HEK293 (cell line): ENCODE data around the gene RFX2.
A peak's percentile ranks its signal among the peaks of the same experiment; 100 is the strongest.

Source experiments
- CTCF ChIA-PET: fragments of 350-600 bp; formaldehyde crosslinking; extraction: SDS; loops from one replicate; lab custom pipeline; 2021; ENCODE audit warnings: antibody characterized with exemption; lab: Yijun Ruan, JAX
- POLR2A ChIA-PET: fragments of 300-600 bp; formaldehyde crosslinking; extraction: SDS; loops from one replicate; lab custom pipeline; 2020; ENCODE audit warnings: antibody characterized with exemption, inconsistent platforms; lab: Yijun Ruan, JAX
- H3K27ac ChIP-seq: fragments of 200-500 bp; sonication (Bioruptor generic); 2 replicates; pipeline ENCODE4 v1.5.1; 2014; ENCODE audit warnings: low read depth, low read length, control low read depth, inconsistent platforms; ENCODE audit errors: extremely low read depth
- H3K36me3 ChIP-seq, 2 experiments: fragments of 200-500 bp in 1 of 2; sonication (Bioruptor generic) in 1 of 2; 1 replicate in 1 of 2; 2 replicates in 1 of 2; pipeline ENCODE4 v1.5.1; 2014 to 2017; ENCODE audit warnings: inconsistent platforms in 2 of 2, low read length in 2 of 2; ENCODE audit not compliant: control insufficient read depth in 2 of 2, insufficient read depth in 1 of 2
- H3K4me1 ChIP-seq: fragments of 200-500 bp; sonication (Bioruptor generic); 2 replicates; pipeline ENCODE4 v1.5.1; 2014; ENCODE audit warnings: mild to moderate bottlenecking, low read length, inconsistent platforms; ENCODE audit not compliant: control insufficient read depth, insufficient read depth
- H3K4me3 ChIP-seq: 2 replicates; pipeline ENCODE4 v1.5.1; 2011; ENCODE audit warnings: low read depth, mild to moderate bottlenecking, control low read depth, low read length, moderate library complexity
- H3K9me3 ChIP-seq: fragments of 200-500 bp; sonication (Bioruptor generic); 2 replicates; pipeline ENCODE4 v1.5.1; 2014; ENCODE audit warnings: low read depth, low read length, inconsistent platforms; ENCODE audit not compliant: control insufficient read depth, insufficient read depth
- EGR2 ChIP-seq: fragments of 450-650 bp; formaldehyde crosslinking; IDR thresholded peaks from 2 replicates; pipeline ENCODE4 v1.5.1; 2016; ENCODE audit warnings: low read depth, missing biosample characterization, missing genetic modification characterization
- FEZF1 ChIP-seq: fragments of 450-650 bp; formaldehyde crosslinking; IDR thresholded peaks from 2 replicates; pipeline ENCODE4 v1.5.1; 2016; ENCODE audit warnings: missing biosample characterization, missing genetic modification characterization
- GLI4 ChIP-seq: fragments of 450-650 bp; formaldehyde crosslinking; IDR thresholded peaks from 2 replicates; pipeline ENCODE4 v1.5.1; 2016; ENCODE audit warnings: missing biosample characterization, missing genetic modification characterization
- GLIS1 ChIP-seq: fragments of 450-650 bp; formaldehyde crosslinking; IDR thresholded peaks from 2 replicates; pipeline ENCODE4 v1.5.1; 2016; ENCODE audit warnings: missing biosample characterization, missing genetic modification characterization
- KLF10 ChIP-seq: fragments of 450-650 bp; IDR thresholded peaks from 2 replicates; pipeline ENCODE4 v1.5.1; 2018; ENCODE audit warnings: missing biosample characterization, mild to moderate bottlenecking, missing genetic modification characterization
- REPIN1 ChIP-seq: fragments of 450-650 bp; formaldehyde crosslinking; IDR thresholded peaks from 2 replicates; pipeline ENCODE4 v1.5.1; 2017; ENCODE audit warnings: missing biosample characterization, missing genetic modification characterization, low read depth
- TCF7L2 ChIP-seq: IDR thresholded peaks from 2 replicates; pipeline ENCODE4 v1.6.1; 2011; ENCODE audit warnings: low read depth, mild to moderate bottlenecking, inconsistent platforms, low read length, moderate library complexity, borderline replicate concordance
- TRIM28 ChIP-seq: IDR thresholded peaks from 2 replicates; pipeline ENCODE4 v1.6.1; 2011; ENCODE audit warnings: low read length, control low read depth, borderline replicate concordance
- ZBTB1 ChIP-seq: fragments of 450-650 bp; formaldehyde crosslinking; IDR thresholded peaks from 2 replicates; pipeline ENCODE4 v1.5.1; 2016; ENCODE audit warnings: missing biosample characterization, missing genetic modification characterization
- ZBTB17 ChIP-seq: fragments of 450-650 bp; formaldehyde crosslinking; IDR thresholded peaks from 2 replicates; pipeline ENCODE4 v1.5.1; 2016; ENCODE audit warnings: missing biosample characterization, missing genetic modification characterization
- ZBTB20 ChIP-seq: fragments of 450-650 bp; formaldehyde crosslinking; IDR thresholded peaks from 2 replicates; pipeline ENCODE4 v1.5.1; 2016; ENCODE audit warnings: missing biosample characterization, missing genetic modification characterization
- ZBTB48 ChIP-seq: fragments of 450-650 bp; formaldehyde crosslinking; IDR thresholded peaks from 2 replicates; pipeline ENCODE4 v1.5.1; 2016; ENCODE audit warnings: missing biosample characterization, missing genetic modification characterization
- ZFP37 ChIP-seq: fragments of 450-650 bp; formaldehyde crosslinking; IDR thresholded peaks from 2 replicates; pipeline ENCODE4 v1.5.1; 2016; ENCODE audit warnings: missing biosample characterization, missing genetic modification characterization
- ZNF16 ChIP-seq: fragments of 450-650 bp; formaldehyde crosslinking; IDR thresholded peaks from 2 replicates; pipeline ENCODE4 v1.5.1; 2016; ENCODE audit warnings: low read depth, missing biosample characterization, missing genetic modification characterization
- ZNF24 ChIP-seq: fragments of 450-650 bp; formaldehyde crosslinking; IDR thresholded peaks from 2 replicates; pipeline ENCODE4 v1.5.1; 2016; ENCODE audit warnings: missing biosample characterization, missing genetic modification characterization
- ZNF341 ChIP-seq: fragments of 450-650 bp; formaldehyde crosslinking; IDR thresholded peaks from 2 replicates; pipeline ENCODE4; 2016; ENCODE audit warnings: low read depth, missing biosample characterization, missing genetic modification characterization
- ZNF561 ChIP-seq: fragments of 450-650 bp; IDR thresholded peaks from 2 replicates; pipeline ENCODE4 v1.5.1; 2018; ENCODE audit warnings: missing biosample characterization, missing genetic modification characterization, borderline replicate concordance
- ZNF600 ChIP-seq: fragments of 450-650 bp; formaldehyde crosslinking; IDR thresholded peaks from 2 replicates; pipeline ENCODE4 v1.5.1; 2016; ENCODE audit warnings: missing biosample characterization, missing genetic modification characterization
- ZNF621 ChIP-seq: fragments of 450-650 bp; formaldehyde crosslinking; IDR thresholded peaks from 2 replicates; pipeline ENCODE4 v1.5.1; 2017; ENCODE audit warnings: missing biosample characterization, missing genetic modification characterization
- ZNF776 ChIP-seq: fragments of 450-650 bp; formaldehyde crosslinking; IDR thresholded peaks from 2 replicates; pipeline ENCODE4 v1.5.0; 2017; ENCODE audit warnings: missing biosample characterization, missing genetic modification characterization, borderline replicate concordance
- ZNF843 ChIP-seq: fragments of 450-650 bp; formaldehyde crosslinking; IDR thresholded peaks from 2 replicates; pipeline ENCODE4 v1.5.1; 2016; ENCODE audit warnings: missing biosample characterization, missing genetic modification characterization
- ZXDB ChIP-seq: fragments of 450-650 bp; formaldehyde crosslinking; IDR thresholded peaks from 2 replicates; pipeline ENCODE4 v1.5.1; 2016; ENCODE audit warnings: missing biosample characterization, missing genetic modification characterization
- TF ChIP-seq, protein P1 (sequence below): fragments of 450-650 bp; formaldehyde crosslinking; conservative IDR thresholded peaks from 2 replicates; pipeline ENCODE4 v1.5.1; 2016; ENCODE audit warnings: low read depth, missing biosample characterization, missing genetic modification characterization
- TF ChIP-seq, protein P2 (sequence below): fragments of 450-650 bp; formaldehyde crosslinking; IDR thresholded peaks from 2 replicates; pipeline ENCODE4 v1.5.1; 2016; ENCODE audit warnings: missing biosample characterization, missing genetic modification characterization
- TF ChIP-seq, protein P3 (sequence below): fragments of 450-650 bp; formaldehyde crosslinking; IDR thresholded peaks from 2 replicates; pipeline ENCODE4 v1.5.1; 2017; ENCODE audit warnings: missing biosample characterization, missing genetic modification characterization
- TF ChIP-seq, protein P4 (sequence below): fragments of 450-650 bp; formaldehyde crosslinking; IDR thresholded peaks from 2 replicates; pipeline ENCODE4 v1.5.1; 2016; ENCODE audit warnings: missing biosample characterization, missing genetic modification characterization
- TF ChIP-seq, protein P5 (sequence below): fragments of 450-650 bp; formaldehyde crosslinking; optimal IDR thresholded peaks from 2 replicates; pipeline ENCODE3; 2016; ENCODE audit warnings: missing biosample characterization, mild to moderate bottlenecking, missing genetic modification characterization

Gene RFX2

DNA sequence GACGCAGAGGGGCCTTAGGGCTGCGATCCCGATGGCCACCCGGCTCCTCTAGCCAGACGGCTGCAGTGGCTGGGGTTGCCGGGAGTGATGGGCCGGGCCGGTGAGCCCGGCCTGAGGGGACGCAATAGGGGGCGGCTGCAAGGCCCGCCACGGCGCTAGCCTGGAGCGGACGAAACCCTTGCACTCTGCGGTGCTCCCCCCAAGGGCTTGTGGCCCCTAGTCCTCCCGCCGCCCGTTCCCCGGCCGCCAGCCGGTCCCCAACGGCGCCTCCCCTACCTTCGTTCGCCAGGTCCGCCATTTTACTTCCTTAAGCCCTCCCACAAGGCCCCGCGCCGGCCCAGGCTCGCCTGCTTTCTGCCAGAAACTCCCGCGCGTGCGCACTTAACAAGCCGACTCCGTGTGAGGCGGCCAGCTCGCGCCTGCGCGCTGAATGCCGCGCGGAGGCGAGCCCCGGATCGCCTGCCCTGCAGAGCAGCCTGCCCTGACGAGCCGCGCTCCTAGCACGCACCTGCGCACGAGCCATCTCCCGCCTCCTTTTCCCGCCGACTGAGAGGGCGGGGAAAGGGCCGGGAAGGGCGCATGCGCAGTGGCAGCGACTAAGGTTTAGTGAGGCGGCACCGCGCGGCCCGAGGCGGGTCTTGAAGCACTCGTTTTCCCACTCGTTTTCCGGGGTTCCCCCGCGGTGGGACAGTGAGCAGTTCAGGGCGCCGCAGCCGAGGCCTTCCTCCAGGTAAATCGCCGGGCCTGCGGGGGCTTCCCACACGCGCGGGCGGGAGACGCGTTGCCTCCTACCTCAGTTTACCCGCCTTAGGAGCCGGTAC is 132.3 kb downstream of the RFX2 start, which contains the start of gene RANBP3:
Gene RANBP3, minus strand, starts transcription at position 356 of the 821 bp plus-strand sequence. Its CDS starts 58 bp downstream, at position 298.
- Histone ChIP-seq H3K27ac (peak within 1 kb of the TSS; percentile 91), H3K4me3 (peak within 1 kb of the TSS; percentile 98), H3K36me3 (peaks cover 5 to 31% of the 10 kb centered on the region in 2 experiments; a peak in 2 of 3 replicates), H3K9me3 (no peaks in the 10 kb centered on the region), H3K4me1 (peaks cover 11% of the 10 kb centered on the region)
- ChIA-PET POLR2A (interaction anchor here (0.6 to 2.7 kb wide), 12 partner anchors 10 to 291 kb away, joined by 3 to 13 read pairs (median 4); partner anchors contain the start of genes CATSPERD, LONP1, NDUFA11 and VMAC), CTCF (interaction anchor here (0.6 to 4.9 kb wide), 6 partner anchors 9 to 288 kb away, joined by 3 to 41 read pairs (median 4); partner anchors contain the start of genes NRTN and RPL36)
- peak; percentile 64 for TF ChIP-seq ZXDB
- TF ChIP-seq, protein P1, sequence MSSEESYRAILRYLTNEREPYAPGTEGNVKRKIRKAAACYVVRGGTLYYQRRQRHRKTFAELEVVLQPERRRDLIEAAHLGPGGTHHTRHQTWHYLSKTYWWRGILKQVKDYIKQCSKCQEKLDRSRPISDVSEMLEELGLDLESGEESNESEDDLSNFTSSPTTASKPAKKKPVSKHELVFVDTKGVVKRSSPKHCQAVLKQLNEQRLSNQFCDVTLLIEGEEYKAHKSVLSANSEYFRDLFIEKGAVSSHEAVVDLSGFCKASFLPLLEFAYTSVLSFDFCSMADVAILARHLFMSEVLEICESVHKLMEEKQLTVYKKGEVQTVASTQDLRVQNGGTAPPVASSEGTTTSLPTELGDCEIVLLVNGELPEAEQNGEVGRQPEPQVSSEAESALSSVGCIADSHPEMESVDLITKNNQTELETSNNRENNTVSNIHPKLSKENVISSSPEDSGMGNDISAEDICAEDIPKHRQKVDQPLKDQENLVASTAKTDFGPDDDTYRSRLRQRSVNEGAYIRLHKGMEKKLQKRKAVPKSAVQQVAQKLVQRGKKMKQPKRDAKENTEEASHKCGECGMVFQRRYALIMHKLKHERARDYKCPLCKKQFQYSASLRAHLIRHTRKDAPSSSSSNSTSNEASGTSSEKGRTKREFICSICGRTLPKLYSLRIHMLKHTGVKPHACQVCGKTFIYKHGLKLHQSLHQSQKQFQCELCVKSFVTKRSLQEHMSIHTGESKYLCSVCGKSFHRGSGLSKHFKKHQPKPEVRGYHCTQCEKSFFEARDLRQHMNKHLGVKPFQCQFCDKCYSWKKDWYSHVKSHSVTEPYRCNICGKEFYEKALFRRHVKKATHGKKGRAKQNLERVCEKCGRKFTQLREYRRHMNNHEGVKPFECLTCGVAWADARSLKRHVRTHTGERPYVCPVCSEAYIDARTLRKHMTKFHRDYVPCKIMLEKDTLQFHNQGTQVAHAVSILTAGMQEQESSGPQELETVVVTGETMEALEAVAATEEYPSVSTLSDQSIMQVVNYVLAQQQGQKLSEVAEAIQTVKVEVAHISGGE (tag by site-specific recombination): 0 out of 2 replicates have a peak, but pooled peaks have one; percentile 20
- no peak for TF ChIP-seq ZBTB1 (tag by site-specific recombination)
- TF ChIP-seq ZBTB17 (tag by site-specific recombination): peak; percentile 84
- no peak for TF ChIP-seq ZNF341 (tag by site-specific recombination)
- peak; percentile 13 for TF ChIP-seq ZFP37 (tag by site-specific recombination)
- TF ChIP-seq, protein P2, sequence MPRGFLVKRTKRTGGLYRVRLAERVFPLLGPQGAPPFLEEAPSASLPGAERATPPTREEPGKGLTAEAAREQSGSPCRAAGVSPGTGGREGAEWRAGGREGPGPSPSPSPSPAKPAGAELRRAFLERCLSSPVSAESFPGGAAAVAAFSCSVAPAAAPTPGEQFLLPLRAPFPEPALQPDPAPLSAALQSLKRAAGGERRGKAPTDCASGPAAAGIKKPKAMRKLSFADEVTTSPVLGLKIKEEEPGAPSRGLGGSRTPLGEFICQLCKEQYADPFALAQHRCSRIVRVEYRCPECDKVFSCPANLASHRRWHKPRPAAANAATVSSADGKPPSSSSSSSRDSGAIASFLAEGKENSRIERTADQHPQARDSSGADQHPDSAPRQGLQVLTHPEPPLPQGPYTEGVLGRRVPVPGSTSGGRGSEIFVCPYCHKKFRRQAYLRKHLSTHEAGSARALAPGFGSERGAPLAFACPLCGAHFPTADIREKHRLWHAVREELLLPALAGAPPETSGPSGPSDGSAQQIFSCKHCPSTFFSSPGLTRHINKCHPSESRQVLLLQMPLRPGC (tag by site-specific recombination): peak; percentile 16; the same call in 1 of the 2 replicates
- TF ChIP-seq GLIS1 (tag by site-specific recombination): peak; percentile 78
- peak; percentile 72 for TF ChIP-seq FEZF1
- TF ChIP-seq, protein P3, sequence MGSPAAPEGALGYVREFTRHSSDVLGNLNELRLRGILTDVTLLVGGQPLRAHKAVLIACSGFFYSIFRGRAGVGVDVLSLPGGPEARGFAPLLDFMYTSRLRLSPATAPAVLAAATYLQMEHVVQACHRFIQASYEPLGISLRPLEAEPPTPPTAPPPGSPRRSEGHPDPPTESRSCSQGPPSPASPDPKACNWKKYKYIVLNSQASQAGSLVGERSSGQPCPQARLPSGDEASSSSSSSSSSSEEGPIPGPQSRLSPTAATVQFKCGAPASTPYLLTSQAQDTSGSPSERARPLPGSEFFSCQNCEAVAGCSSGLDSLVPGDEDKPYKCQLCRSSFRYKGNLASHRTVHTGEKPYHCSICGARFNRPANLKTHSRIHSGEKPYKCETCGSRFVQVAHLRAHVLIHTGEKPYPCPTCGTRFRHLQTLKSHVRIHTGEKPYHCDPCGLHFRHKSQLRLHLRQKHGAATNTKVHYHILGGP (tag by site-specific recombination): no peak
- TF ChIP-seq TCF7L2: no peak
- no peak for TF ChIP-seq ZNF16
- peak; percentile 61 for TF ChIP-seq EGR2 (tag by site-specific recombination)
- TF ChIP-seq ZNF561 (tag by site-specific recombination): peak; percentile 0; the same call in 1 of the 2 replicates
- 0 out of 2 replicates have a peak, but pooled peaks have one; percentile 48 for TF ChIP-seq REPIN1 (tag by site-specific recombination)
- no peak for TF ChIP-seq ZNF621
- no peak for TF ChIP-seq ZNF24 (tag by site-specific recombination)
- peak; percentile 44; the same call in 1 of the 2 replicates for TF ChIP-seq ZBTB48 (tag by site-specific recombination)
- TF ChIP-seq ZNF776: no peak
- peak; percentile 39; the same call in 1 of the 2 replicates for TF ChIP-seq KLF10 (tag by site-specific recombination)
- TF ChIP-seq GLI4: peak; percentile 57; the same call in 1 of the 2 replicates
- TF ChIP-seq TRIM28: 0 out of 2 replicates have a peak, but pooled peaks have one; percentile 20
- TF ChIP-seq, protein P4, sequence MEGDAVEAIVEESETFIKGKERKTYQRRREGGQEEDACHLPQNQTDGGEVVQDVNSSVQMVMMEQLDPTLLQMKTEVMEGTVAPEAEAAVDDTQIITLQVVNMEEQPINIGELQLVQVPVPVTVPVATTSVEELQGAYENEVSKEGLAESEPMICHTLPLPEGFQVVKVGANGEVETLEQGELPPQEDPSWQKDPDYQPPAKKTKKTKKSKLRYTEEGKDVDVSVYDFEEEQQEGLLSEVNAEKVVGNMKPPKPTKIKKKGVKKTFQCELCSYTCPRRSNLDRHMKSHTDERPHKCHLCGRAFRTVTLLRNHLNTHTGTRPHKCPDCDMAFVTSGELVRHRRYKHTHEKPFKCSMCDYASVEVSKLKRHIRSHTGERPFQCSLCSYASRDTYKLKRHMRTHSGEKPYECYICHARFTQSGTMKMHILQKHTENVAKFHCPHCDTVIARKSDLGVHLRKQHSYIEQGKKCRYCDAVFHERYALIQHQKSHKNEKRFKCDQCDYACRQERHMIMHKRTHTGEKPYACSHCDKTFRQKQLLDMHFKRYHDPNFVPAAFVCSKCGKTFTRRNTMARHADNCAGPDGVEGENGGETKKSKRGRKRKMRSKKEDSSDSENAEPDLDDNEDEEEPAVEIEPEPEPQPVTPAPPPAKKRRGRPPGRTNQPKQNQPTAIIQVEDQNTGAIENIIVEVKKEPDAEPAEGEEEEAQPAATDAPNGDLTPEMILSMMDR: no peak; the same call in 1 of the 2 replicates
- TF ChIP-seq ZBTB20 (tag by site-specific recombination): peak; percentile 85; the same call in 1 of the 2 replicates
- TF ChIP-seq, protein P5, sequence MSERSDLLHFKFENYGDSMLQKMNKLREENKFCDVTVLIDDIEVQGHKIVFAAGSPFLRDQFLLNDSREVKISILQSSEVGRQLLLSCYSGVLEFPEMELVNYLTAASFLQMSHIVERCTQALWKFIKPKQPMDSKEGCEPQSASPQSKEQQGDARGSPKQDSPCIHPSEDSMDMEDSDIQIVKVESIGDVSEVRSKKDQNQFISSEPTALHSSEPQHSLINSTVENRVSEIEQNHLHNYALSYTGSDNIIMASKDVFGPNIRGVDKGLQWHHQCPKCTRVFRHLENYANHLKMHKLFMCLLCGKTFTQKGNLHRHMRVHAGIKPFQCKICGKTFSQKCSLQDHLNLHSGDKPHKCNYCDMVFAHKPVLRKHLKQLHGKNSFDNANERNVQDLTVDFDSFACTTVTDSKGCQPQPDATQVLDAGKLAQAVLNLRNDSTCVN (tag by site-specific recombination): peak; percentile 97
- peak; percentile 81 for TF ChIP-seq ZNF600
- 0 out of 2 replicates have a peak, but pooled peaks have one; percentile 11 for TF ChIP-seq ZNF843 (tag by site-specific recombination)
